NT2/D1 (cell line): ENCODE results near the gene EIF2AK2.
A peak's percentile ranks its signal among the peaks of the same experiment; 100 is the strongest.
"Not testable (repeated sequence)": the region's sequence is repeated elsewhere in the genome, so short reads cannot be mapped to it uniquely, and the experiment has no call there.

Experiments
- DNase-seq: peaks from one replicate; pipeline ENCODE4 v3.0.0-alpha.2; 2011; ENCODE audit warnings: low read depth, low spot score
- H3K27me3 ChIP-seq: 2 replicates; pipeline ENCODE4 v1.6.0; 2011; ENCODE audit warnings: mild to moderate bottlenecking; ENCODE audit not compliant: insufficient read length, insufficient read depth
- H3K36me3 ChIP-seq: 2 replicates; pipeline ENCODE4 v1.6.1; 2011; ENCODE audit warnings: mild to moderate bottlenecking, low read length, mixed read lengths; ENCODE audit not compliant: insufficient read depth, insufficient read length
- H3K4me1 ChIP-seq: 2 replicates; pipeline ENCODE4 v1.5.1; 2011; ENCODE audit not compliant: insufficient read depth, insufficient read length
- H3K4me3 ChIP-seq: 2 replicates; pipeline ENCODE4 v1.5.1; 2011; ENCODE audit warnings: low read depth; ENCODE audit not compliant: insufficient read length
- H3K9ac ChIP-seq: 2 replicates; pipeline ENCODE4 v1.6.0; 2011; ENCODE audit warnings: low read depth; ENCODE audit not compliant: insufficient read length
- H3K9me3 ChIP-seq: 2 replicates; pipeline ENCODE4 v1.5.1; 2011; ENCODE audit warnings: mild to moderate bottlenecking, low read length; ENCODE audit not compliant: insufficient read depth
- SUZ12 ChIP-seq: IDR thresholded peaks from 2 replicates; pipeline ENCODE4 v1.6.1; 2011; ENCODE audit not compliant: insufficient read length, insufficient read depth; ENCODE audit errors: extremely low read depth
- YY1 ChIP-seq: IDR thresholded peaks from 2 replicates; pipeline ENCODE4 v1.6.1; 2011; ENCODE audit not compliant: insufficient read length, insufficient read depth
- ZNF274 ChIP-seq: IDR thresholded peaks from 2 replicates; pipeline ENCODE4 v1.6.1; 2011; ENCODE audit warnings: mild to moderate bottlenecking, low read depth, low read length

Gene EIF2AK2

DNA sequence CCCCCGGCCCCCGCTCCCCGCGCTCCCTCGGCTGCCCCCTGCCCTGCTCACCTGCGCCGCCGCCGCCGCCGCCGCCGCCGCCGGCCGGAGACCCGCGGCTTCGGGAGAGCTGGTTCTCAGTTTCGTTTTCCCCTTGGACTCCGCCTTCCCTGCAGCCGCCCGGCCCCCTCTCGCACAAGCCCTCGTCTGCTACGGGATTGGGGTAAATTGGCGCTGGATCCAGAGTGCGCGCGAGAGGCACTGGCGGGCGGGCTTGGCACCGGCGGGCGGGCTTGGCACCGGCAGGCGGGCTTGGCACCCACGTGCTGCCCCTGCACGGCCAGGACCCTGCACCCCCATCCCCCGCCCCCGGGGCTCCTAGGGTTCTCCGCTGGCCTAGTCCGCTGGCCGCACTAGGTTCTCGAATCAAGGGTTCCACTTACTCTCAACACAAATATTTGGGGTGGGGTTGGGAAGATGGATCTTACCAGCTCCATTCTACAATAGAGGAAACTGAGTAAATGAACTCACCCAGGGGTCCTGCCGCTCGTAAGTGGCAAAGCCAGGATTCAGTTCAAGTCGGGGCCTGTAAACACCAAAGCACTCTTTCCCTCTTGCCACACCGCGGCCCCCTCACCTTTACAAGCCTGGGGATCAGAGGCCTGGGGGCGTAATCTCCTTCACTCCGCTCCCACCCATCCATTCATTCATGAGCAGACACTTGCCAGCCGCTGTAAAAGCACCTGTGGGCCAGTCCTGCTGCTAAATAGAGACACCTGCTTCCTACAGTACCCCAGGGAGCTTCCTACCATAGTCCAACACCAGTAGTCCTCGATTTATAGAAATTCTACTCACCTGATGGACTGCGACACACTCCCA, at the start of gene EIF2AK2:
EIF2AK2 (minus strand) TSS at position 124 of the 858 bp plus-strand sequence. CDS start 9,174 bp downstream, outside the sequence.
- H3K27me3 ChIP-seq: peaks cover 21% of the 10 kb centered on the region
- H3K9me3 ChIP-seq: no peaks in the 10 kb centered on the region
- no peak for TF ChIP-seq SUZ12
- H3K36me3 ChIP-seq: no peaks in the 10 kb centered on the region
- peak within 1 kb of the TSS; percentile 60 for H3K4me3 ChIP-seq
- DNase-seq: peak; percentile 65
- H3K9ac ChIP-seq: peak within 1 kb of the TSS; percentile 76
- no peaks in the 10 kb centered on the region for H3K4me1 ChIP-seq

DNA sequence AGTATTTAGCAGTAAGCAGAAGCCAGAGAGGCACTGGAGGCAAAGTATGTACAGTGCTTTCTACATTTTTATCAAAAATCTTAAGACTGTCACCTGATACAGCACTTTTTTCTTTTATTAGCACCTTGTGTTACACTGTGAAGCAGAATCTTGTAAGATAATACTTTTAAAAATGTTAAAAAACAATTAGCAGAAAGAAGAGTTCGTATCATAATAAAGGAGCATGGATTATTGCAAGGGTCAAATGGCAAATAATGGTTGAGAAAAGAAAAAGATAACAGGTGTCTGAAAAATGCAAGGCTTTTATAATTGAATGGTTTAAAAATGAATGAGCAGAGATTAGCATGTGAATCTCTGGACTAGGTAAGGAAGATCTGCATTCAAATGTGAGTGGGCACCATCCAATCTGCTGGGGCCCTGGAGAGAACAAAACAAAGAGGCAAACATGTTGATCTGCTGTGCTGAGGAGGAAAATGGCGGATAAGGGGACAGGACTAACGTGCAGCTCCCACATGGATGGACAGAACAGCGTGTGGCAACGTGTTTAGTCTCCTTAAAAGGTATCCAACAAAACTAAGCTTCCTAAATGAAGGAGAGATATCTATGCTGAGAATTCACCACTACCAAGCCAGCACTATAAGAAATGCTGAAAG, 49.0 kb upstream of the EIF2AK2 start:
- H3K9ac ChIP-seq: no peak overlapping the region

GRCh38 chr2:37205071-37205661, 48.4 kb upstream of the EIF2AK2 start:
- H3K4me3 ChIP-seq, H3K4me1 ChIP-seq, H3K27me3 ChIP-seq, DNase-seq, H3K9ac ChIP-seq: not testable (repeated sequence)
- Histone ChIP-seq H3K36me3 (peaks cover 60% of the 10 kb centered on the region), H3K9me3 (peaks cover 66% of the 10 kb centered on the region)

More for the DNA sequence above, 49.0 kb upstream of the EIF2AK2 start:
- H3K36me3 ChIP-seq: peaks cover 64% of the 10 kb centered on the region
- DNase-seq: peak; percentile 74
- H3K9me3 ChIP-seq: peaks cover 66% of the 10 kb centered on the region
- no peaks in the 10 kb centered on the region for H3K4me1 ChIP-seq
- no peak overlapping the region for H3K4me3 ChIP-seq
- H3K27me3 ChIP-seq: no peaks in the 10 kb centered on the region
- TF ChIP-seq YY1: no peak
- TF ChIP-seq SUZ12: no peak
- no peak for TF ChIP-seq ZNF274

DNA sequence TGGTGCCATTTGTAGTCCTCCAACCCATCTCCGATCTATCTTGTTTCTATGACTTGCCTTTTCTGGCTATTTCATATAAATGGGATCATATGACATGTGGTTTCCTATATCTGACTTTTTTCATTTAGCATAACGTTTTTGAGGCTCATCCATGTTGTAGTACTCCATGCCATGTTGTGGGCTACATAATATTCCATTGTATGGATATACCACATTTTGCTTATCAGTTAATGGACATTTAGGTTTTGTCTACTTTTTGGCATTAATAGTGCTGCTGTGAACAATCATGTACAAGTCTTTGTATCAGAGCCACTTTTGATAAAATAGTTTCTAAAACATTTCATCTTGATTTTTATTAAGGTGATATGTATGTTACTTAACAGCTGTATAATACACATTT, 46.9 kb upstream of the EIF2AK2 start:
- Histone ChIP-seq H3K9me3 (peaks cover 54% of the 10 kb centered on the region), H3K36me3 (peaks cover 55% of the 10 kb centered on the region), H3K4me3 (no peak overlapping the region), H3K4me1 (no peaks in the 10 kb centered on the region), H3K9ac (no peak overlapping the region), H3K27me3 (no peaks in the 10 kb centered on the region)
- no peak for TF ChIP-seq SUZ12
- no peak for TF ChIP-seq ZNF274
- no peak for TF ChIP-seq YY1
- DNase-seq: no peak

GRCh38 chr2:37201766-37202165, 45.0 kb upstream of the EIF2AK2 start:
- no peak overlapping the region for H3K9ac ChIP-seq
- peaks cover 49% of the 10 kb centered on the region for H3K36me3 ChIP-seq
- H3K4me3 ChIP-seq: no peak overlapping the region
- no peak for TF ChIP-seq ZNF274
- TF ChIP-seq SUZ12: no peak
- no peak for TF ChIP-seq YY1
- H3K27me3 ChIP-seq: no peaks in the 10 kb centered on the region
- no peaks in the 10 kb centered on the region for H3K4me1 ChIP-seq
- no peak for DNase-seq
- peaks cover 35% of the 10 kb centered on the region for H3K9me3 ChIP-seq

DNA sequence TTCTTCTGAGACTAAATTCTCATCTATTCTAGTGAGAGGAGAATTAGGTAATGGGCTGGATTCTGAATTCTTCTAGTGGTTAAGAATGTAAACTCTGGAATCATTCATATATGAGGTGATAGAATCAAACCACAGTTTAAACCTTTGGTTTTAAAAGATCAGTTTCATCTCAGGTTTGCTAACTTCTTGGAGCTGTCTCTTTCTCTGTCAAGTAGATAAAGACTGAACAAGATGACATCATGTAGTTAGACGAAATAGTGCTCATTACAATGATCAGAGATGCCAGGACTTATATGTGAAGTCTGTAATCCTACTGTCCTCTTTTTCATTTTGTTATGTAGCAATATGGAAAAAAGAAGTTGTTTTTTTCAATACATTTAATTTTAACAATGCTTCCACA, 44.4 kb upstream of the EIF2AK2 start:
- H3K9me3 ChIP-seq: peaks cover 29% of the 10 kb centered on the region
- no peak overlapping the region for H3K4me3 ChIP-seq
- H3K9ac ChIP-seq: no peak overlapping the region
- no peaks in the 10 kb centered on the region for H3K27me3 ChIP-seq
- no peak for DNase-seq
- H3K4me1 ChIP-seq: no peaks in the 10 kb centered on the region
- H3K36me3 ChIP-seq: peaks cover 44% of the 10 kb centered on the region
- TF ChIP-seq SUZ12: no peak
- no peak for TF ChIP-seq ZNF274
- no peak for TF ChIP-seq YY1

DNA sequence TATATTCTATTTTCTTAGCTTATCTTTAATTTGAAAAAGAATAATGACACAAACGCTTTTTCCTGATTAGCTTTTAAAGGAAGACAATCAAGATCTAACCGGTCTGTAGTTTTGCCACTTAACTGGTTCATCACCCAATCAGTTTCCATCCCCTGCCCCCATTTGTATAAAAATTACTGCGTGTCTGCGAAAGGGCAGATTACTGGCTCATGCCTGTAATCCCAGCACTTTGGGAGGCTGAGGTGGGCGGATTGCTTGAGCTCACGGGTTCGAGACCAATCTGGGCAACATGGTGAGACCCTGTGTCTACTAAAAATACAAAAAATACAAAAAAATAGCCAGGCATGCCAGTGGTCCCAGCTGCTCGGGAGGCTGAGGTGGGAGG, 41.9 kb upstream of the EIF2AK2 start:
- Histone ChIP-seq H3K36me3 (peaks cover 28% of the 10 kb centered on the region), H3K9ac (no peak overlapping the region), H3K27me3 (no peaks in the 10 kb centered on the region)

More for the DNA sequence above, 41.9 kb upstream of the EIF2AK2 start:
- TF ChIP-seq YY1: no peak
- TF ChIP-seq ZNF274: no peak
- TF ChIP-seq SUZ12: no peak
- no peak overlapping the region for H3K4me3 ChIP-seq
- peaks cover 11% of the 10 kb centered on the region for H3K9me3 ChIP-seq
- no peaks in the 10 kb centered on the region for H3K4me1 ChIP-seq
- no peak for DNase-seq
